Measurements from ENCODE around the gene MOV10L1.
"Not testable (repeated sequence)": the region's sequence is repeated elsewhere in the genome, so short reads cannot be mapped to it uniquely, and the experiment has no call there.

Gene MOV10L1

GRCh38 chr22:50129121-50129736 lies 39.4 kb downstream of the MOV10L1 start:
- no peak overlapping the region for H3K27ac ChIP-seq
- no peak for DNase-seq (ENCODE audit: low read depth, low spot score)

DNA sequence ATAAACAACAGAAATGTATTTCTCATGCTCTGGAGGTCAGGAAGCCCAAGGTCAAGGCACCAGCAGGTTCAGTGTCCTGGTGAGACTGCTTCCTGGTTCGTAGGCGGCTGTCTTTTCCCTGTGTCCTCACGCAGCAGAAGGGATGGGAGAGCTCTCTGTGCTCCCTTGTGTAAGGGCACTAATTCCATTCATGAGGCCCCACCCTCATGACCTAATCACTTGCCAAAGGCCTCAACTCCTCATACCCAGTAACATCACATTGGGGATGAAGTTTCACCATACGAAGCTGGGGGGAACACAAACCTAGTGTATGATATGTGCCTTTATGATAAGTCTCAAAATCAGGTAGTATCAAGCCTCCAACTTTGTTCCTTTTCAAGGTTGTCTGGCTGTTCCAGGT lies 42.1 kb downstream of the MOV10L1 start:
- no peak for DNase-seq (ENCODE audit: low read depth, low spot score)

DNA sequence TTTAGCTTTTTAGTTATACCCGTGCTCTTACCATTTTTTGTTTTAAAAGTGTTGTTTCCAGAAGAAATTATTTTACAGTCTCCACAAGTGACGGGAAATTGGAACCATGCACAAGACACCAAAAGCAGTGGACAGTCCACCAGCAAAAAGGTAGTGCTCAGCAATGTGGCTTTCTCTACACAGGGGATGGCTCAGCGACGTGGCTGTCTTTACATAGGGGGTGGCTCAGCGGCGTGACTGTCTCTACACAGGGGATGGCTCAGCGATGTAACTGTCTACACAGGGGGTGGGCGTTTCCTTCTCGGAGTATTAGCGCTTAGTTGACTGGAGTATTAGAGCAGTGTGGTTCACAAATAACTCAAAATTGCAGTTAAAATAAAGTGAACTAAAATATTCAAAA lies 44.7 kb downstream of the MOV10L1 start:
- H3K27ac ChIP-seq = no peak overlapping the region
- DNase-seq (ENCODE audit: low read depth, low spot score) = no peak

More for the DNA sequence above, 42.1 kb downstream of the MOV10L1 start:
- H3K27ac ChIP-seq = no peak overlapping the region

DNA sequence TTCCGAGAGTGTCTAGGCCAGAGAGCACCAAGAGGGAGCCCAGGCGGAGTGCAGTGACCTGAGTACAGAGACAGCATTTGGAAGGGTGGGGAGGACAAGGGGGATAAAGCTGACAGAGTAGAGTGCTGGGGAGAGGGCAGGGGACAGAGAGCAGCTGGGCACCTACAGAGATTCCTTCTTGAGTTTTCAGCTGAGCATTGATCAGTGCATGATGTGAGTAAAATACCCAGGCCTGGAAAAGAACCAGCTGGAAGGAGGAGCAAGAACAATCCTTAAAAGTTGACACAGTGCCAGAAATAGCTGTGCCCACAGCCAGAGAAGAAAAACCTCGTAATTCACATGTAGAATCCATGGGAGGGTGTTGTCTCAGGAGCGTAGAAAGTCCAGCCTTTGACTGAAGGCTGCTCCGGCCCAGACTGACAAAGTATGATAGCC lies 46.8 kb downstream of the MOV10L1 start:
- DNase-seq (ENCODE audit: low read depth, low spot score) = no peak
- H3K27ac ChIP-seq = no peak overlapping the region

- not testable (repeated sequence) for H3K27ac ChIP-seq; DNase-seq (ENCODE audit: low read depth, low spot score)
Observed at GRCh38 chr22:50137277-50137676, 47.5 kb downstream of the MOV10L1 start.

- H3K27ac ChIP-seq = no peak overlapping the region
Observed at GRCh38 chr22:50138041-50138440, 48.2 kb downstream of the MOV10L1 start.

GRCh38 chr22:50138988-50139387 lies 49.2 kb downstream of the MOV10L1 start:
- no peak overlapping the region for H3K27ac ChIP-seq
- DNase-seq (ENCODE audit: low read depth, low spot score) = no peak

More at GRCh38 chr22:50138041-50138440, 48.2 kb downstream of the MOV10L1 start:
- DNase-seq (ENCODE audit: low read depth, low spot score) = no peak

DNA sequence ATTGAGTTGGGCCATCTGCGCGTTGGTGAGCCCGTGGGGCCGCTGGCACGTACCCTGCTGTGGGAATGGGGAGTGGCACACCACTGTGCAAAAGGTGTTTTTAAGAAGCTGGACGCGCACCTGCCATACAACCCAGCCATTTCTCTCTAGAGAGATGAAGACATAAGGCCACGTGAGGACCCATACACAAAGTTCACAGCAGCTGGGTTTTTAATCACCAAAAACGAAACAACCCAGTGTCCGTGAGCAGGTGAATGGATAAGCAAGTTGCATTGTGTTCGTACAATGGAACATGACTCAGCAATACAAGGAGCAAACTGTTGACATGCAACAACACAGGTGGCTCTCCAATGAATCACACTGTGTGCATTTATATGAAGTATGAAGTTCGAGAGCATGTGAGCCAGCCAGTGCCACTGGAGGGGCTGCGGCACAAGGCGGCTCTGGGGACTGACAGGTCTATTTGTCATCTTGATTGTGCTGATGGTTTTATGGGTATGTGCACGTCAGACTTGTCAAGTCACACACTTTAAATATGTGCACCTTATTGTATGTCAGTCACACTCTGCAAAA lies 50.1 kb downstream of the MOV10L1 start:
- DNase-seq (ENCODE audit: low read depth, low spot score) = peak; percentile 54
- H3K27ac ChIP-seq = no peak overlapping the region

DNA sequence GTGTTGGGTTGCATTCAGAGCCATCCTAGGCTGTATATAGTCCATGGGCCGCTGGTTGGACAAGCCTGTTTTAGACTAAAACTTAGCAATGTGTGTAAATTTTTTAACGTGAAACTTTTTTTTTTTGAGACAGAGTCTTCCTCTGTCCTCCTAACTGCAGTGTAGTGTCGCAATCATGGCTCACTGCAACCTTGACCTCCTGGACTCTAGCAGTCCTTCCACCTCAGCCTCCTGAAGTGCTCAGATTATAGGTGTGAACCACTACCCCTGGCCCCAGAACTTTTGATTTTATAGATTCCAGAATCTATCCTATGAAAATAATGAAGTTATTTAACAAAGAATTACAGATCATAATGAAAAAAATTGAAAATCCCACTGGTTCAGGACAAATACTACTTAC lies 50.8 kb downstream of the MOV10L1 start:
- no peak for DNase-seq (ENCODE audit: low read depth, low spot score)
- H3K27ac ChIP-seq = no peak overlapping the region

GRCh38 chr22:50141462-50141861 lies 51.7 kb downstream of the MOV10L1 start:
- DNase-seq (ENCODE audit: low read depth, low spot score) = no peak
- H3K27ac ChIP-seq = no peak overlapping the region

GRCh38 chr22:50141891-50142363 lies 52.1 kb downstream of the MOV10L1 start:
- no peak for DNase-seq (ENCODE audit: low read depth, low spot score)
- H3K27ac ChIP-seq = no peak overlapping the region

DNA sequence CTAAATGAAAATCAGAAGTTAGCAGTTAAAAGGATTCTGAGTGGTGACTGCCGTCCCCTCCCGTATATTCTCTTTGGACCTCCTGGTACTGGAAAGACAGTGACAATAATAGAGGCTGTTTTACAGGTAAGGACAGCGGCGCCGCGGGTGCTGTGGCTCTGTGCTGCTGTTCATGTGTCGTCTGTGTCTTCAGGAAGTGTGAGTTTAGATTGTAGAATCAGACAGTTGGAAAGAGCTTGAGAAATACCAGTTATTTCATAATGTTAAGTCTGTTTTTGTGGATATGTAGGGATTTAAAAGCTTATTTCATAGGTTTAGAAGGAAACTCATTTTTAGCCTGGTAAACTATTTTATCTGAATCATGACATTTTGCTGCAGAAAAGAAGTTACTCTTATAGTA lies 53.3 kb downstream of the MOV10L1 start:
- no peak overlapping the region for H3K27ac ChIP-seq
- no peak for DNase-seq (ENCODE audit: low read depth, low spot score)

GRCh38 chr22:50144005-50144614 lies 54.3 kb downstream of the MOV10L1 start:
- no peak overlapping the region for H3K27ac ChIP-seq
- DNase-seq (ENCODE audit: low read depth, low spot score) = no peak

- DNase-seq (ENCODE audit: low read depth, low spot score) = no peak
- H3K27ac ChIP-seq = no peak overlapping the region
Observed at GRCh38 chr22:50145721-50146438, 56.1 kb downstream of the MOV10L1 start.

DNA sequence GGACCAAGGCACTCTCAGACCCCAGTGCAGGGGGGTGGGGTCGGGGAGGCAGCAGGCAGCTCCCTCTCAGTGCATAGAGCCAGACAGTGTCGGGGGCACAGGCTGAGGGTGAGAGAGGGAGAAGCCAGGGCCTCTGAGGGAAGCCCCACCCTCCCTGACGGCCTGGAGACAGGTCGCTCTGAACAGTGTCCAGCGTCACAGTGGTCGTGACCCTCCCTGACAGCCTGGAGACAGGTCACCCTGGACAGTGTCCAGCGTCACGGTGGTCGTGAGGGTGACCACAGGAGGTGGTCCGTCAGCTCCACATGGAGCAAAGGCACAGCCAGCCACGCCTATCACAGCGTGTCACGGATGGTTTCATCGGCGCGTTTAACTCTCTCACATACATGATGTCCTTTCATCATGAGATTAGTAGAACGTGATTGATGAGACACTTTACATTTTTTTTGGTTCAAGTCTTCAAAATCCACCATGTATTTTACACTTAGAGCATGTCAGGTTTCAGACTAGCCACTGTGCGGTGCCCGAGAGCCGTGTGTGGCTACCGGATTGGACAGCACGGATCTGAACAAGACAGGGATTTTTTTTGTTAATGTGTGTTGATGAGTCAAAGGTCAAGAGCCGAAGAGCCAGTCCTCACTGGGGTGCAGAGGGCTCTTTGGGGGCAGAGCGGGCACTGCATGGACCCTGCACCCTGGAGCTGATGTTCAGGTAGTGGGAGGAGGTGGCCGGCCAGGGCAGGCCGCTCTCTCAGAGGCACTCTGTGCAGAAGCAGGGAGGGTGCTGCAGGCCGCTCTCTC lies 56.8 kb downstream of the MOV10L1 start:
- no peak overlapping the region for H3K27ac ChIP-seq
- DNase-seq (ENCODE audit: low read depth, low spot score) = no peak

- DNase-seq (ENCODE audit: low read depth, low spot score); H3K27ac ChIP-seq: not testable (repeated sequence)
Observed at GRCh38 chr22:50147258-50148165, 57.7 kb downstream of the MOV10L1 start.

DNA sequence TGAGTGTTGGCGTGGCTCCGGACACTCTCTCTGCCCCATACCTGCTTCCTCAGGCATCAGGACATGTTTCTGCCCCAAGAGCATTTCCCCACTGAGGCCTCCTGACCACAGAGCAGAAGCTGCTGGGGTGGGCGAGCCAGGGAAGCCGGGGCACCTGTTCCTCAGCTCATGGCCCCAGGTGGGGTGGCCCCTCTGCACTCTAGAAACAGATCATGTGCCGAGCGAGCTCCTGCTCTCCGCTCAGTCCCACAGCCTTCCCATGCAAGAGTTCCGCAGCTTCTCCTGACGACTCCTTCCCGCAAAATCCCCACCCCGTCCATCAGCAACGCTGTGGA lies 58.3 kb downstream of the MOV10L1 start:
- no peak for DNase-seq (ENCODE audit: low read depth, low spot score)
- H3K27ac ChIP-seq = peak overlapping the region; percentile 53

GRCh38 chr22:50148991-50149721 lies 59.4 kb downstream of the MOV10L1 start:
- DNase-seq (ENCODE audit: low read depth, low spot score) = peak; percentile 91
- H3K27ac ChIP-seq = peak overlapping the region; percentile 53
